ENCODE measurements around the gene BCAS3.
"Not testable (repeated sequence)": the region's sequence is repeated elsewhere in the genome, so short reads cannot be mapped to it uniquely, and the experiment has no call there.

BCAS3 gene

GRCh38 chr17:60891149-60891548, 213.5 kb downstream of the BCAS3 start:
- no peak for DNase-seq

- no peak for DNase-seq
Measured at GRCh38 chr17:60893475-60893874, 215.8 kb downstream of the BCAS3 start.

- no peak for DNase-seq
Measured at GRCh38 chr17:60896996-60897395, 219.3 kb downstream of the BCAS3 start.

- no peak for DNase-seq
Measured at GRCh38 chr17:60899115-60899514, 221.5 kb downstream of the BCAS3 start.

GRCh38 chr17:60900688-60901087, 223.0 kb downstream of the BCAS3 start:
- DNase-seq, result no peak

GRCh38 chr17:60901242-60901641, 223.6 kb downstream of the BCAS3 start:
- no peak for DNase-seq

GRCh38 chr17:60901806-60902205, 224.2 kb downstream of the BCAS3 start:
- DNase-seq, result no peak

GRCh38 chr17:60902399-60902798, 224.7 kb downstream of the BCAS3 start:
- DNase-seq, result no peak

GRCh38 chr17:60904582-60904981, 226.9 kb downstream of the BCAS3 start:
- DNase-seq, result no peak

GRCh38 chr17:60905709-60906108, 228.1 kb downstream of the BCAS3 start:
- DNase-seq, result no peak

- DNase-seq, result no peak
Measured at GRCh38 chr17:60908324-60908723, 230.7 kb downstream of the BCAS3 start.

GRCh38 chr17:60909405-60909804, 231.8 kb downstream of the BCAS3 start:
- no peak for DNase-seq

GRCh38 chr17:60910415-60910814, 232.8 kb downstream of the BCAS3 start:
- DNase-seq, result no peak

- no peak for DNase-seq
Measured at GRCh38 chr17:60914078-60914477, 236.4 kb downstream of the BCAS3 start.

GRCh38 chr17:60916043-60916442, 238.4 kb downstream of the BCAS3 start:
- DNase-seq, result no peak

- DNase-seq, result no peak
Measured at GRCh38 chr17:60920107-60920506, 242.5 kb downstream of the BCAS3 start.

- no peak for DNase-seq
Measured at GRCh38 chr17:60923000-60923399, 245.3 kb downstream of the BCAS3 start.

GRCh38 chr17:60926466-60927183, 249.0 kb downstream of the BCAS3 start:
- peak; percentile 12 to 27 for DNase-seq

- no peak for DNase-seq
Measured at GRCh38 chr17:60933739-60934138, 256.1 kb downstream of the BCAS3 start.

- DNase-seq, result no peak
Measured at GRCh38 chr17:60934723-60935122, 257.1 kb downstream of the BCAS3 start.

GRCh38 chr17:60935991-60936390, 258.3 kb downstream of the BCAS3 start:
- not testable (repeated sequence) for DNase-seq

GRCh38 chr17:60939318-60939717, 261.7 kb downstream of the BCAS3 start:
- no peak for DNase-seq

- peak; percentile 4 to 18 for DNase-seq
Measured at GRCh38 chr17:60941028-60941427, 263.4 kb downstream of the BCAS3 start.

GRCh38 chr17:60941571-60941970, 263.9 kb downstream of the BCAS3 start:
- no peak for DNase-seq

GRCh38 chr17:60944751-60945150, 267.1 kb downstream of the BCAS3 start:
- no peak for DNase-seq

All from NCI-H446 (cell line).